C4-2B (cell line): Measurements from ENCODE around the gene TAF3.

Source experiments
- ZFX ChIP-seq: fragments of 450-650 bp; IDR thresholded peaks from 2 replicates; pipeline ENCODE4 v1.6.1; 2017
- TF ChIP-seq, protein P1 (sequence below): fragments of 450-650 bp; conservative IDR thresholded peaks from 2 replicates; pipeline ENCODE4 v1.5.1; 2017; ENCODE audit warnings: mild to moderate bottlenecking

- TF ChIP-seq, protein P1, sequence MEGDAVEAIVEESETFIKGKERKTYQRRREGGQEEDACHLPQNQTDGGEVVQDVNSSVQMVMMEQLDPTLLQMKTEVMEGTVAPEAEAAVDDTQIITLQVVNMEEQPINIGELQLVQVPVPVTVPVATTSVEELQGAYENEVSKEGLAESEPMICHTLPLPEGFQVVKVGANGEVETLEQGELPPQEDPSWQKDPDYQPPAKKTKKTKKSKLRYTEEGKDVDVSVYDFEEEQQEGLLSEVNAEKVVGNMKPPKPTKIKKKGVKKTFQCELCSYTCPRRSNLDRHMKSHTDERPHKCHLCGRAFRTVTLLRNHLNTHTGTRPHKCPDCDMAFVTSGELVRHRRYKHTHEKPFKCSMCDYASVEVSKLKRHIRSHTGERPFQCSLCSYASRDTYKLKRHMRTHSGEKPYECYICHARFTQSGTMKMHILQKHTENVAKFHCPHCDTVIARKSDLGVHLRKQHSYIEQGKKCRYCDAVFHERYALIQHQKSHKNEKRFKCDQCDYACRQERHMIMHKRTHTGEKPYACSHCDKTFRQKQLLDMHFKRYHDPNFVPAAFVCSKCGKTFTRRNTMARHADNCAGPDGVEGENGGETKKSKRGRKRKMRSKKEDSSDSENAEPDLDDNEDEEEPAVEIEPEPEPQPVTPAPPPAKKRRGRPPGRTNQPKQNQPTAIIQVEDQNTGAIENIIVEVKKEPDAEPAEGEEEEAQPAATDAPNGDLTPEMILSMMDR = no peak
- no peak for TF ChIP-seq ZFX
These were observed 97.7 kb downstream of the TAF3 start for GRCh38 chr10:7915923-7916536.
